GM19467 (cell line): ENCODE measurements around the gene CDK6.

Experiments
- ATAC-seq: cut with Tn5 transposase; IDR thresholded peaks from one replicate; pipeline ENCODE4 v1.9.1; 2021; ENCODE audit warnings: mild to moderate bottlenecking, moderate library complexity; ENCODE audit not compliant: unreplicated experiment

Gene CDK6

GRCh38 chr7:92714767-92715166 lies 121.6 kb downstream of the CDK6 start:
- no peak for ATAC-seq

- no peak for ATAC-seq
Measured at GRCh38 chr7:92714280-92714679, 122.1 kb downstream of the CDK6 start.

- ATAC-seq: no peak
Measured at GRCh38 chr7:92709912-92710311, 126.5 kb downstream of the CDK6 start.

- ATAC-seq: no peak
Measured at GRCh38 chr7:92709150-92709549, 127.2 kb downstream of the CDK6 start.

- no peak for ATAC-seq
Measured at GRCh38 chr7:92708111-92709042, 128.0 kb downstream of the CDK6 start.

- no peak for ATAC-seq
Measured at GRCh38 chr7:92707435-92707834, 128.9 kb downstream of the CDK6 start.

- no peak for ATAC-seq
Measured at GRCh38 chr7:92706563-92706962, 129.8 kb downstream of the CDK6 start.

- ATAC-seq: no peak
Measured at GRCh38 chr7:92705831-92706230, 130.5 kb downstream of the CDK6 start.

GRCh38 chr7:92704858-92705257 lies 131.5 kb downstream of the CDK6 start:
- no peak for ATAC-seq

- no peak for ATAC-seq
Measured at GRCh38 chr7:92702535-92702934, 133.8 kb downstream of the CDK6 start.

GRCh38 chr7:92699966-92700514 lies 136.3 kb downstream of the CDK6 start:
- ATAC-seq: no peak

GRCh38 chr7:92699560-92699959 lies 136.8 kb downstream of the CDK6 start:
- ATAC-seq: no peak

- ATAC-seq: no peak
Measured at GRCh38 chr7:92698237-92698841, 138.0 kb downstream of the CDK6 start.

GRCh38 chr7:92697414-92697813 lies 139.0 kb downstream of the CDK6 start:
- no peak for ATAC-seq

GRCh38 chr7:92697012-92697411 lies 139.4 kb downstream of the CDK6 start:
- no peak for ATAC-seq

- no peak for ATAC-seq
Measured at GRCh38 chr7:92696584-92696983, 139.8 kb downstream of the CDK6 start.

- no peak for ATAC-seq
Measured at GRCh38 chr7:92695308-92696261, 140.8 kb downstream of the CDK6 start.

- ATAC-seq: no peak
Measured at GRCh38 chr7:92694211-92694610, 142.2 kb downstream of the CDK6 start.

GRCh38 chr7:92693519-92693918 lies 142.9 kb downstream of the CDK6 start:
- no peak for ATAC-seq

GRCh38 chr7:92691578-92691977 lies 144.8 kb downstream of the CDK6 start:
- ATAC-seq: peak; percentile 76
